H1 (cell line): ENCODE results near the gene RNU4-1. TPM values are rescaled to one million over a fixed set of nuclear protein-coding genes. Genes with fewer than 3 reads are reported as not detected.

Experiments used
- BRCA1 ChIP-seq: IDR thresholded peaks from 2 replicates; pipeline ENCODE4 v1.6.1; 2012; ENCODE audit warnings: low read depth, low read length, improper control_type of control experiment
- KDM1A ChIP-seq: fragments of 200-600, 300-600 bp; sonication (generic); IDR thresholded peaks from 2 replicates; pipeline ENCODE4 v1.7.1; 2016; ENCODE audit warnings: mild to moderate bottlenecking, low read length, borderline replicate concordance
- POLR2A ChIP-seq, 2 experiments: IDR thresholded peaks; 1 replicate in 1 of 2; 2 replicates in 1 of 2; pipeline ENCODE4 v1.6.1; 2011; ENCODE audit warnings: low read depth in 2 of 2, low read length in 2 of 2, mild to moderate bottlenecking in 2 of 2; ENCODE audit errors: control extremely low read depth in 1 of 2
- polyA plus RNA-seq, 7 experiments: library from polyadenylated mRNA; depleted of rRNA in 3 of 7; stranded (reverse) in 5 of 7; unstranded in 2 of 7; fragments of >200 nt in 5 of 7; fragments of 200-250 nt in 2 of 7; gene quantifications; 1 replicate in 5 of 7; 2 replicates in 1 of 7; 4 replicates in 1 of 7; pipeline versions ENCODE4 v1.2.1 to v1.2.3, GENCODE V29; 2011 to 2013; ENCODE audit warnings: missing spikeins in 2 of 7, mixed read lengths in 2 of 7
- total RNA-seq: library from RNA; stranded (reverse); fragmentation: NEBNext Ultra II Directional; extraction: Animal tissue kit (Norgen Biotek cat#: 25700); gene quantifications from 2 replicates; pipeline ENCODE4 v1.2.1, GENCODE V29; 2021

The RNU4-1 gene
- total and polyA plus RNA-seq, 2 of the 8 experiments (the other 6 are each of a cell fraction or from before 2014, with no cell fraction given) = under 0.01 to 1,424 TPM

DNA sequence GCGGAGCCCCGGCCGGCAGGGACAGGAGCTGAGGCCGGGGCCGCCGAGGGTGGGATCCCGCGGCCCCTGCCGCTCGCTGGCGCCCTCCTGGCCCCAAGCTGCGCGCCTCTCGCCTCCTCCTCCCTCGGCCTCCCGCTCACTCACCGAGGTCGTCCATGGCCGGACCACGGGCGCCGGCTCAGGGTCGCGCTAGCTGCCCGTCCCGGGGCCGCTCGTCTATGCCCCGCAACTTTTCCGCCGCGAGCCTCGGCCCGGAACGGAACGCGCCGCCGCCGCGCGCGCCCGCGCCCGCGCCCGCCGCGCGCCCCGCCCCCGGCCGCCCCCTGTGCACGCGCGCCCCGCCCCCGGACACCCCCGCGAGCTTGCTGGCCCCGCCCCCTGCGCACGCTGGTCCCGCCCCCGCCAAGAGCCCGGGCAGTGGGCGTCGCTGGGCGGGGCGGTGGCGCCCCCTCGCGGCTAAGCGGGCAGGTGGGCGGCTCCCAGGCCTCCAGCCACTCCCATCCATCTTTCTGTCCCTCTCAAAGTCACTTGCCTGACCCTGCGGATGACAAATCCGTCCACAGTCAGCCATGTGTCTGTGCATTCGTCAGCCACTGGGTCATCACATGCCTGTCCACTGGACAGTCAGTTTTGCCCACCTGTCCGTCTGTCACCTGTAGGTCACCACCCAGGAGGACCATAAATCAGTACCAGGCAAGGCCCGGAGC is 27.4 kb downstream of the RNU4-1 start, which contains the start of gene PXN (continued):
- TF ChIP-seq POLR2A (IDR thresholded peaks at IDR 0.05; ENCODE audit: control extremely low read depth in 1 of 2, low read depth in 2 of 2, low read length in 2 of 2) (peak in 1 of 2 experiments; percentile 70; a peak in 2 of 3 replicates), BRCA1 (no peak), KDM1A (no peak)
- TF ChIP-seq, all 59 proteins: peak for 11
